SW 1271 (cell line): ENCODE data around the gene KCNQ5.
A peak's percentile ranks its signal among the peaks of the same experiment; 100 is the strongest.

Experiments used
- DNase-seq, 2 experiments: peaks; one replicate each; lab custom pipeline; 2025; lab: John Stamatoyannopoulos, UW

KCNQ5 gene

DNA sequence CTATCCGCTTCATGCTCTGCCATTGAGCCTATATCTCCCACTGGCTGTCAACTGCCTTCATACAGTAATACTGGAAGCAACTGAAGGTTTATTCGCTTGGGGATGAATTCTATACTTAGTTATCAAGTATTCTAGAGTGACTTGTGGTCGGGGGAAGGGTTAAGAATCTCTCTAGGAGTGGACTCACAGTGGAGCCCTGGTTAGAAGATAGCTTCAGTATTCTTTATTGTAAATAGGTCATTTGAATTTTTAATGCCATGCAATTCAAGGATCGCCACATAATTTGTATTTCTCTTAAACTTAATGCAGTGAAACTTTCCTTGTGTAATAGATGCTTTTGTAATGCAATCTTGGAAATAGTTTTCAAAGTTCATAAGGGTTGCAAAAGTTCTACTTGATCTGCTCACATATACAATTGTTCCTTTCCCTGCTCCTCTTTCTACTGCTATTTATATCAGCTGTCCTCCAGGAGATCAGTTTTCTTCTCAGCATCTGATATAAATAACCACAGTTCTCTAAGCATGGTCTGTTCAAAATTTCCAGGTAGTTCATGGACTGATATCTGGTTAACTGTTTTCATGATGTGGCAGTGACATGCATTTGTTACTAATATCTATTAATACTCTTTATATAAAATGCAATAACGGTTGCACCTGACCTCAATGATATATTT, 120.3 kb downstream of the KCNQ5 start:
- no peak for DNase-seq

DNA sequence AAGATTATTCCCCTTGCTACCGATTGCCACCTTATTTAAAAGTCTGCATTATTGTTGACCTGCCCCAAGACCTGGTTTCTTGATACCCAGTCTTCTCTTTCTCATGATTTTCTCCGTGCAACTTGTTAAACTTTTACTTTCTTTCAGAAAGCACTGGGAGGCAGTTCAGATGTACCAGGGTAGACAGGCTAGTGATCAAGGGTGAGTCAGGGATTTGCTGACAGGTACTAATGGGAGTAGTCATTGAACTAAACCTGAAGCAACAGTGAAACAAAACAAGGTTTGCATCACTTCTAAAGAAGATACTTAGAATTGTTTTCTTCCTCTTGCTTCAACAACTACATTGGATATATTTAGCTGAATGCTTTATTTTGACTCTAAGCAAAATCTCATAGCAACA, 124.4 kb downstream of the KCNQ5 start:
- DNase-seq: no peak

DNA sequence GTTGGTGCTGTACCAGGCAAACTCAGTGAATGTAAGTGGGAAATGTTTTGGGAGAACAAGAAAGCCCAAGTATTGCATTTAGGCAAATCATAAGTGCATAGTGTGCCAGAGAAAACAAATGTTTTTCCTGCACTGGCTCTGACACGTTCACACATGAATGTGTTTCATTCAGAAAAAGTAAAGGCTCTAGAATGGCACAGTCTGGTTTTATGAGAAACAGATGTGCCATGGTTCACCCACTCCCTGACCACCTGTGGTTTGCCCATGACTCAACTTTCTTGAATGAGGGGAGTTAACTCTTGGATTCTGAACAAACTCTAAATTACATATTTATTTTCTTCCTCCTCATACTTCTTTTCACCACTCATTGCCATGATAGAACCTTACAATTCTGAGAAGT, 126.9 kb downstream of the KCNQ5 start:
- peak in 1 of 2 experiments; percentile 41 for DNase-seq

DNA sequence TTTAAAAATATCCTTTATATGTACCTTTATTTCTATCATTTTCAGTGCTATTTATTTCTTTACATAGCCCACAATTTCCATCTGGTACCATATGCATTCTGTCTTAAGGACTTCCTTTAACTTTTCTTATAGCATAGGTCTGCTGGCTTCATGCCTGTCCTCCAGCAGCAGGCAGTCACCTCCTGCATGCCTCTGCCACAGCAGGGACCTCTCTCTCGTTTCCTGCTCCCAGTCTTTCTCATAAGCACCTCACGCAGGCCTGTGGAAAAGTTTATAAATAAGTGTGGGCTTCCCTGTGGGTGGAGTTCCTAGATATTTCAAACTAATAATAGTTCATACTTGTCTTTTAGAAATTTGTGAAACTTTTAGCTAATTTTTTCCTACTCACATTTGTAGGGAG, 133.9 kb downstream of the KCNQ5 start:
- no peak for DNase-seq

GRCh38 chr6:72757048-72757447, 135.2 kb downstream of the KCNQ5 start:
- DNase-seq: no peak

GRCh38 chr6:72757926-72758325, 136.1 kb downstream of the KCNQ5 start:
- no peak for DNase-seq

DNA sequence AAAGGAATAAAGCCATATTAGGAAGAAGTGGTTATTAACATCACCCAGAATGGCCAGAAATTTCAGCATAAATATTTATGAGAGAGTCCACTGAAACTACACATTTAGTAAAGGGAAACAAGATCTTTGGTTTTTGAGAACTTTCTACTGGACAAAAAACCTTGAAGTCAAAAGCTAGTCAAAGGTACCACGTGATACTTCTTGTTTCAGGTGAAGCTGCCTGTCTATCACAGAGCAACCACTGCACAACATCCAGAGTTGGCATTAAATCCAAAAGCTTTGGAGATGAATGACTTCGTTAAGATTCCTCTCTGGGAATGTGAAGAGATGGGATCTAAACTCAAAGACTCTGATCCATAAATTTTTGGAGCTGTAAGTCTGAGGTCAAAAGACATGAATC, 137.0 kb downstream of the KCNQ5 start:
- no peak for DNase-seq

- DNase-seq: no peak
Observed at GRCh38 chr6:72760114-72760793, 138.4 kb downstream of the KCNQ5 start.

DNA sequence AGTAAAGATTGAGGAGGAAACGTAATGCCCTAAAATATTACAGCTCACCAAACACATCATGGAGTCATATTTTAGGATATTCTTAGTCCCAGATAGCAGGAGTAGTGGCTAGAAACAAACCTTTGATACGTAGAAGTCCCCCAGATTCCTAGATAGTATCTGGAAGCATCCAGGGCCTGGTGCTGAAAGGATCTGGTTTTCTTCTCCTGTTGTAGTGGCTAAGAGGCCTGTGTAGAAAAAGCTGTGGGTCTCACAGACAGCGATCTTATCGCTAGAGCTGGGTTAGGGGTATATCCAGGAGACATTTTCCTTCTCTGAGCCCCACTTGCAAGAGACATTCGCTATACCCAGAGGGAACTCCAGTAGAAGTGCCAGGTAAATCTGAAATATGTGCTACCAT, 139.9 kb downstream of the KCNQ5 start:
- no peak for DNase-seq

- no peak for DNase-seq
Observed at GRCh38 chr6:72769459-72770125, 147.7 kb downstream of the KCNQ5 start.

DNA sequence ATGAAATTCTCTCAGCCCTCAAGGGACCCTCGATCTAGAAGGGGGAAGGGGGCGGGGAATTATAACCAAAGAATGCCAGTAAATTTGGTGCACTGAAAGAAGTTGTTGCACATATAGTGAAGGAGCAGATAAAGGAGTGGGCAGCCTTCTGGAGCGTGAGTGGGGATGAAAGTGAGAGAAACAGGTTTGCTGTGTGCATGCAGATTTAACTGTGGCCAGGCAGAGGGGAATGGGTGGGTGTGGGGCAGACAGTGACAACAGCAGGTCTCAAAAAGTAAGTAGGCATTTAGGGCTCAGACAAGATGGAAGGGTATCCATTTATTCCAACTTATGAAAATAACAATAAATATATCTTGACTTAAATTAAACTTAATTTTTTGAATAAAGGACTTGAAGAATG, 149.1 kb downstream of the KCNQ5 start:
- DNase-seq: no peak

GRCh38 chr6:72776456-72776855, 154.6 kb downstream of the KCNQ5 start:
- DNase-seq: no peak

DNA sequence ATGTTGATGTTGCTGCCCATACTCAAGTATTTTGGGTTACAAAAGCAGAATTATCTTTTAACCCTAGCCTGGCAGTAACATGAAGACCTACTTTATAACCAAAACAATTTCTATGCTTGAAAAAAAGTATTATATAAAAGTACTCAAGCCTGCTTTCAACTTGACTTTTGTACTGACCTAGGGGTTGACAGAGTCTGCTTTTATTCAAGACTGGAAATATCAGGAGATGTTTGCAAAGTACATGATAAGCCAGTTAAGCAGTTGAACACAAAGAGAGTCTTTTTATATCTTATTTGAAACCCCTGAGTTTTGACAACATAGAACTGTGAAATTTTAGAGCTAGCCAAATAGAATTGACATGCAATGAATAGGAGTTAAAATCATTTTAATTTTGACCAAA, 159.8 kb downstream of the KCNQ5 start:
- DNase-seq: no peak

DNA sequence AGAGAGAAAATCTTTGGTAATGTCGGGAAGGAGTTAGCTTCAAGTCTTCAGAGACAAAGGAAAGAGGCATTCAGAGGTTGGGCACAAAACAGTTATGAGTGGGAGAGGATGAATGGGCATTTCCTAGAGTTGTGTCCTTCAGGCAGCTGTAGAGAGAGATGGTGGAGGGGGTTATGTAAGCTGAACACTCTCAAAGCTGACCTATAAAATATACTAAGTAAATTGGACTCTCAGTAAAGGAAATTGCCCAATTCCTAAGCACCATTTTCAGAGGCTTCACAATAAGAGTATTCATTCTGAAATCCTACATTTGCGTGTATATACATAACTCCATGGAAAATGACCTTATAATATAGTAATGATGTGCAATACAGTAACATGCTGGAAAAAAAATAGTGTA, 161.2 kb downstream of the KCNQ5 start:
- no peak for DNase-seq

GRCh38 chr6:72783666-72784065, 161.8 kb downstream of the KCNQ5 start:
- no peak for DNase-seq

DNA sequence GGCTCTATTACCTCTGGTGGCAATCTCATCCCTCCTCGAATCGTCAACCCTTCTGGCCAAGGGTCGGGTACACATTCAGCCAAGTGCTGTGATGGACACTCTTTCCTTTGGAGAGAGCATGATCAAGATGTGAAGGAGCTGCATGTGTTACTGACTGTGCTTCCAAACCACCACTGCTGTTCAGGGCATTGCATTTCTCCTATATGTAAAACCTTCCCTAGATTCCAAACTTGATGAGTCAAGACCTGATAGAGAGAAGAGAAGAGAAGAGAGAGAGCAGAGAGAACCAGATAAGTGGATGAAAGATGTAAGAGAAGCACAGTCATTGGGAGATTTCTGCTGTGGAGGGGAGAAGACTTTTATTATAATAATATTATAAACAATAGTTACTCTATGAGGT, 162.2 kb downstream of the KCNQ5 start:
- DNase-seq: no peak

DNA sequence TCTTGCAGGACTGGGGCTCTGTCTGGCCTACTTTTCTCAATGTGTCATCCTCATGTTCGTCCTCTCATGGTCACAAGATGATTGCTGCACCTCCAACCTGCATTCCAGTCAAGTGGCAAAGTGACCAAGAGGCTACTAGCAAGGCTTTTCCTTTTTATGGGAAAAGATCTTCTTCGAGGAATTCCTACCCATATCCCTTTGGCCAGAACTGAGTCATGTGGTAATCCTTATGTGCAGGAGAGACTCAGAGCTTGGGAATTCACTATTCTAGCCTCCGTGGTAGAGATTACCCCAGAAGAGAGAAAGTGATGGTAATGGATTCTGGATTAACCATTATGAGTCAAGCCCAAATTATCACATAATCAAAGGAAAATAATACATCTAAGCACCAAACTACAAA, 162.7 kb downstream of the KCNQ5 start:
- peak in 1 of 2 experiments; percentile 31 for DNase-seq

- DNase-seq: peak; percentile 59 to 79
Observed at GRCh38 chr6:72787391-72788031, 165.6 kb downstream of the KCNQ5 start.

- peak; percentile 19 to 65 for DNase-seq
Observed at GRCh38 chr6:72788188-72788587, 166.3 kb downstream of the KCNQ5 start.

DNA sequence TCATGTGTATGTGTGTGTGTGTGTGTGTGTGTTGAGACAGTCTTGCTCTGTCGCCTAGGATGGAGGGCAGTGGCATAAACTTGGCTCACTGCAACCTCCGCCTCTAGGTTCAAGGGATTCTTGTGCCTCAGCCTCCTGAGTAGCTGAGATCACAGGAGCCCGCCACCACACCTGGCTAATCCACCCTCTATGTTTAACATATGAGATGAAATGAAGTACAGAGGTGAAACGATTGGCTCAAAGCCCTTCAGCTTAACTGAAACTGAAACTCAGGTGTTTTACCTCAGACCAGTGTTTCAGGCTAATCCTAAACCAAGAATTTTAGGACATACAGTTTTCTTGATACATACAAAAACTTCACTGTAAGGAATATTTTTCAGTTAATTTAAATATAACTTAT, 167.3 kb downstream of the KCNQ5 start:
- no peak for DNase-seq

DNA sequence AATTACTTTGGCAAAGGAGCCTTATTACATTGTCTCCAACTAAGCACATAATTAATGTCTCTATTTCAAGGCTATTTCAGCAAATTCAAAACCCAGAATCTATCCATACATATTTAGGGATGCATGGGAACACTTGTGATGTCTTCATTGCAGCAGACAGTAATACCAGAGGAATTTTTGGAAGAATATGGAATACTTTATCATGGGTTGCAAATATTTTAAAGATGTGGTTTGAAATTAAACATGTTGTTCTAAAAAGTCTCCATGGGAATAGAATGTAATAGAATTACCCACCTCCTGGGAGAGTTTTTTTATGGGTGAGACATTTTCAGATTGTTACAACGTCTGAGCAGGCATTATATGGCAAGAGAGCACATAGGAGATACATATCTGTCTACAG, 170.8 kb downstream of the KCNQ5 start:
- no peak for DNase-seq

DNA sequence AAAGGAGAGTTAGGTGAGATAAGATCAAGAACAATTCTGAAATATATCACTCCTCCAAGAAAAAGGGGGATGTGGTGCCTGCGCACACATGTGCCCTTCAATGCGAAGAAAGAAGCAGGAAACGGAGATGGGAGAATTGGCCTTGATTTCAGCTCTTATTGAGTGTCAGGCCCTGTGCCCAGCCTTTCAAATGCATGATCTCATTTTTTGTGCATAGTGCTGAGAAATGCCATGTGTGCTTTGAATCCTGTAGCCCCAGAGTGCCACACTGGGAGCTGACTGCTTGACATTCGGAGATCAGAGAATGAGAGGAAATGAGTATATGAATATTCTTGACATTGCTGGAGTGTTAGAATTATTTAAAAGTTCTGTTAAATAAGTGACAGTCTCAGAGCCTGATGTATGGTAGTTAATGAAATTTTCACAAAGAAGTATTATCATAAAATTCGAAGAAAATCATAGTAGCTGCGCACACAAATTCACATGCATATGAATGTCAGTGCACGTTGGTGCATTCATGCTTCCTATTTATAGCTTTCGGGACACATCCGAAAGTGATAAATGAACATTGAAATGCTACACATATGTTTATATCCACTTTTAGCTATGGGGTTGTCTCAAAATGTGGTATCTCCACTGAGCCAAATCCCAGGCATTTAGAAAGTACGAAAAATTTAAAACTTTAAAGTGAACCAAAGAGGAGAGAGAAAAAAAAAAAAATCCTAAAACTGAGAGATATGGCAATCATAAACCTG, 172.0 kb downstream of the KCNQ5 start:
- no peak for DNase-seq
